RWPE1 (cell line): ENCODE data around the gene CDKN2AIPNL.

Experiments used
- CTCF ChIA-PET: fragments of 350-600 bp; sonication (Branson Sonifier 250); formaldehyde crosslinking; extraction: SDS; loops from one replicate; lab custom pipeline; 2021; lab: Yijun Ruan, JAX
- POLR2A ChIA-PET: fragments of 400-600 bp; formaldehyde crosslinking; extraction: SDS; loops from one replicate; lab custom pipeline; 2020; ENCODE audit warnings: antibody characterized with exemption; ENCODE audit not compliant: low non-redundant PET; lab: Yijun Ruan, JAX
- DNase-seq: peaks from one replicate; pipeline ENCODE4 v3.0.0; 2012; ENCODE audit warnings: low spot score
- H3K27ac ChIP-seq: fragments of 450-650 bp; 2 replicates; pipeline ENCODE4 v1.5.1; 2017
- CTCF ChIP-seq: fragments of 450-650 bp; conservative IDR thresholded peaks from 2 replicates; pipeline ENCODE4 v1.5.1; 2017; ENCODE audit warnings: low read depth, mild to moderate bottlenecking

CDKN2AIPNL gene

GRCh38 chr5:134370871-134371833 is 40.5 kb downstream of the CDKN2AIPNL start, which contains the start of gene UBE2B:
TSS of gene UBE2B (plus strand) at chr5:134371569. CDS start at chr5:134371596, 27 bp downstream.
- ChIA-PET CTCF (interaction anchor here (0.6 to 1.5 kb wide), 5 partner anchors 9 to 187 kb away, joined by 3 read pairs; no protein-coding TSS in a partner anchor), POLR2A (interaction anchor here (0.5 to 1.3 kb wide), 5 partner anchors 10 to 278 kb away, joined by 3 to 4 read pairs (median 4); no protein-coding TSS in a partner anchor)
- DNase-seq = peak; percentile 100
- peak within 1 kb of the TSS; percentile 94 for H3K27ac ChIP-seq
- TF ChIP-seq CTCF = no peak

- TF ChIP-seq CTCF = no peak
- DNase-seq = no peak
- peak overlapping the region; percentile 94 for H3K27ac ChIP-seq
- ChIA-PET CTCF (interaction anchor here (0.6 to 1.5 kb wide), 4 partner anchors 66 to 1767 kb away, joined by 3 to 4 read pairs (median 3); no protein-coding TSS in a partner anchor), POLR2A (no interaction called here)
These were observed 41.3 kb downstream of the CDKN2AIPNL start for GRCh38 chr5:134370311-134370870.

- no peak overlapping the region for H3K27ac ChIP-seq
- POLR2A ChIA-PET = no interaction called here
- DNase-seq = no peak
- CTCF ChIA-PET = interaction anchor here (1.0 kb wide), 1 partner anchor 10 kb away, joined by 3 read pairs; no protein-coding TSS in a partner anchor
- no peak for TF ChIP-seq CTCF
These were observed 46.1 kb downstream of the CDKN2AIPNL start for GRCh38 chr5:134365604-134366003.

DNA sequence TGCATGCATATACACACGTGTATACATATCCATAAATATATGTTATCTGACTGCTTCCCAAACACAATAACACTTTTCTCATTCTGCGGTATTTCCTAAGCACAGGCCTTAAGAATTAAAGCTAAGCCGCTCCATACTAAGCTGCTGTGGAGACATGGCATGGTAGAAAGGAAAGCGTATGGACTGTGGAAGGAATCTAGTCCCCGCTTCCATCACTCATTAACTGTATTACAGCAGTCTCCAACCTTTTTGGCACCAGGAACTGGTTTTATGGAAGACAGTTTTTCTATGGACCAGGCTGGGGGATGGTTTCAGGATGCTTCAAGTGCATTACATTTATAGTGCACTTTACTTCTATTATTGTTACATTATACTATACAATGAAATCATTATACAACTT is 56.0 kb downstream of the CDKN2AIPNL start:
- CTCF ChIA-PET = interaction anchor here (0.7 kb wide), 1 partner anchor 10 kb away, joined by 3 read pairs; no protein-coding TSS in a partner anchor
- POLR2A ChIA-PET = no interaction called here
- no peak for DNase-seq
- no peak overlapping the region for H3K27ac ChIP-seq
- no peak for TF ChIP-seq CTCF
